ENCODE results near the gene ATP2A2.
"Not testable (repeated sequence)": the region's sequence is repeated elsewhere in the genome, so short reads cannot be mapped to it uniquely, and the experiment has no call there.

ATP2A2 gene

GRCh38 chr12:110343736-110344555, 62.9 kb downstream of the ATP2A2 start:
- DNase-seq, result no peak

GRCh38 chr12:110344657-110345056, 63.6 kb downstream of the ATP2A2 start:
- no peak for DNase-seq

- DNase-seq, result no peak
Measured at GRCh38 chr12:110345176-110345661, 64.2 kb downstream of the ATP2A2 start.

- no peak for DNase-seq
Measured at GRCh38 chr12:110345963-110346362, 64.9 kb downstream of the ATP2A2 start.

- DNase-seq, result no peak
Measured at GRCh38 chr12:110347767-110348166, 66.7 kb downstream of the ATP2A2 start.

- DNase-seq, result no peak
Measured at GRCh38 chr12:110348431-110349059, 67.5 kb downstream of the ATP2A2 start.

- no peak for DNase-seq
Measured at GRCh38 chr12:110349096-110349495, 68.0 kb downstream of the ATP2A2 start.

- no peak for DNase-seq
Measured at GRCh38 chr12:110349514-110350151, 68.6 kb downstream of the ATP2A2 start.

GRCh38 chr12:110351119-110351518, 70.1 kb downstream of the ATP2A2 start:
- DNase-seq, result no peak

GRCh38 chr12:110352401-110352800, 71.4 kb downstream of the ATP2A2 start:
- DNase-seq, result no peak

GRCh38 chr12:110353211-110353965, 72.3 kb downstream of the ATP2A2 start:
- no peak for DNase-seq

GRCh38 chr12:110354172-110354780, 73.2 kb downstream of the ATP2A2 start:
- DNase-seq, result no peak

- no peak for DNase-seq
Measured at GRCh38 chr12:110355073-110355472, 74.0 kb downstream of the ATP2A2 start.

GRCh38 chr12:110358384-110359097, 77.5 kb downstream of the ATP2A2 start:
- not testable (repeated sequence) for DNase-seq

GRCh38 chr12:110361216-110361615, 80.2 kb downstream of the ATP2A2 start:
- DNase-seq, result no peak

- DNase-seq, result no peak
Measured at GRCh38 chr12:110365489-110366320, 84.7 kb downstream of the ATP2A2 start.

GRCh38 chr12:110366321-110367142, 85.5 kb downstream of the ATP2A2 start:
- no peak for DNase-seq

- no peak for DNase-seq
Measured at GRCh38 chr12:110367181-110367864, 86.3 kb downstream of the ATP2A2 start.

GRCh38 chr12:110369992-110370391, 88.9 kb downstream of the ATP2A2 start:
- DNase-seq, result no peak
